GM19099 (cell line): ENCODE measurements around the gene ASXL2.

Experiments
- POLR2A ChIP-seq: IDR thresholded peaks from 3 replicates; pipeline ENCODE4 v1.6.1; 2011; ENCODE audit warnings: low read depth; ENCODE audit not compliant: insufficient read length; ENCODE audit errors: extremely low read depth

ASXL2 gene

DNA sequence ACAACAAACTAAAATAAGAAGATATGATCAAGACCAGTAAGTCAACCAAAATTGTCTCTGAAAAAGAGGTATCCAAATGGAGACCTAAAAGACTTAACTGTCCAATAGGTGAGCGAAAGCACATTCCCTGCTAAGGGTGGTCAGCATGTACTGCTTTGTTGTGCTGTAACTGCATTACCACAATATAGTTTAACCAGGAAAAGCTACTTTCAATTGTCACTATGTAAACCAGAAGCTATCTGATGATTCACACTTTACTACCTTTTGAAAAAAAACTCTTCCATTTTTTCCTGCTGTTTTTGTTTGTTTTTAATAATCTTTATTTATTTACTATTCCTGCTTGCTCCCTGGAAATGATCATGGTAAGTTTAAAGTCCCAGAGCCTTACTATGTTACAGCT, 36.1 kb downstream of the ASXL2 start:
- TF ChIP-seq POLR2A: no peak

DNA sequence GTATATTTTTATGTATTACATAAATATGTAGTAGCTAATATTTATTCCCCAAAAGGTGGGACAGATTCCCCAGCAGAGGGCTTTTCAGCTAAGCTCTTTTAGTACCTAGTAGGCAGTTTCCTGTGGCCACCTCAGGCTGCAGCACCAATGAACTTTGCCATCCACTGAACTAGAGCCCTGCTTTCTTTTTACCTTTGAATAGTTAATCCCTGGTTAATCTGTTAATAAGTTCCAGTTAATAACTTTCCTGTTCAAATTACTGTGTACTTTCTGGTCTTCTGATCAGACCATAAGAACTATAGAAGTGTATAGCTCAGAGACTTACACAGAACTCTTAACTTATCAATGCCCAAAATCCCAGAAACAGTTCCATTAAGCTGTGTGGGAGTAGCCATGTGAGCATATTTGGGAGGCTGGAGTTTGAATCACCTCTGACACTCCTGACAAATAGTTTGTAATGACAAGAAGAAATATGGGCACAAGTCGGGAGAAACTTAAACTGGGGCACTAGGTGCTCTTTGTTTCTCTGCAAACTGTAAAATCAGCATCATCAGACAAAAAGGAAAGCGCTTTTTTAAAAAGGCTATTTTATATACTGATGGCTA, 40.0 kb downstream of the ASXL2 start:
- no peak for TF ChIP-seq POLR2A

DNA sequence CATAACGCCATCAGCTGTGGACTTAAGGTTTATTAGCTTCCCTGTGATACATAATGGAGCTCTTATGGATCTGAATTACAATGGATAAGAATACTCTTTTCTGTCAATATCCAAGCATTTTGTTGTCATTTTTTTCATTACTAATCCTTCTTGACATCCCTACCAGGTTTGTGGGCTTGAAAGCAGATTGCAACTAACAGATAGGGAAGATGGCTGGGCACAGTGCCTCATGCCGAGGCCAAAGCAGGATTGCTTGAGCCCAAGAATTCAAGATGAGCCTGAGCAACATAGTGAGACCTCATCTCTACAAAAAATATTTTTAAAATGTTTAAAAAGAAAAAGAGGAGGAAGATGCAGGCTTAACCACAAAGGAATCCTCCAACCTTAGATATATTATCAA, 42.4 kb downstream of the ASXL2 start:
- no peak for TF ChIP-seq POLR2A

DNA sequence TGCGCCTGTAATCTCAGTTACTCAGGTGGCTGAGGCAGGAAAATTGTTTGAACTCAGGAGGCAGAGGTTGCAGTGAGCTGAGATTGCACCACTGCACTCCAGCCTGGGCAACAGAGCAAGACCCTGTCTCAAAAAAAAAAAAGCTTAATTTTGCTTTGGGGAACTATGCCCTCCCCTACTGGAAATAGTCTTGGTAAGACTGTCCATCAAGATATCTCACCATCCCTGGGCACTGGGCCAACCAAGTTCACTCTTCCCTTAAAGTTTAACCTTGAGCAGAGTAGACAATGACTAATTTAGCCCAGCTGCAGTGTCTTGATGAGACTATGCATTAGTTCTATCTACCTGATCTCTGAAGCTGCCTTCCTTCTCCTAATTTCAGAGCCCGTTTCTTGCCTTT, 44.7 kb downstream of the ASXL2 start:
- no peak for TF ChIP-seq POLR2A

DNA sequence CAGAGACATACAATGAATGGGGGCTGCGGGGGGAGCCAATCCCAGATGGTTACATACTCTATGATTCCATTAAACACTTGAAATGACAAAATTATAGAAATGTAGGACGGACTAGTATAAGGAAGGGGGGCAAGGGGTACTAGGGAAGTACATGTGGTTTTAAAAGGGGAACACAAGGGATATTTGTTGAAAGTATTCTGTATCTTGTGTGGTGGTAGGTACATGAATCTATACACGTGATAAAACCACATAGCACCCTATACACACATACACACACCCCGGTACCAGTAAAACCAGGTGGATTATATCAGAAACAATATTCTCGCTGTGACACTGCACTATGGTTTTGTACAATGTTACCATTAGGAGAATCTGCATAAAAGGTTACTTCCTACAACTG, 45.4 kb downstream of the ASXL2 start:
- TF ChIP-seq POLR2A: no peak

DNA sequence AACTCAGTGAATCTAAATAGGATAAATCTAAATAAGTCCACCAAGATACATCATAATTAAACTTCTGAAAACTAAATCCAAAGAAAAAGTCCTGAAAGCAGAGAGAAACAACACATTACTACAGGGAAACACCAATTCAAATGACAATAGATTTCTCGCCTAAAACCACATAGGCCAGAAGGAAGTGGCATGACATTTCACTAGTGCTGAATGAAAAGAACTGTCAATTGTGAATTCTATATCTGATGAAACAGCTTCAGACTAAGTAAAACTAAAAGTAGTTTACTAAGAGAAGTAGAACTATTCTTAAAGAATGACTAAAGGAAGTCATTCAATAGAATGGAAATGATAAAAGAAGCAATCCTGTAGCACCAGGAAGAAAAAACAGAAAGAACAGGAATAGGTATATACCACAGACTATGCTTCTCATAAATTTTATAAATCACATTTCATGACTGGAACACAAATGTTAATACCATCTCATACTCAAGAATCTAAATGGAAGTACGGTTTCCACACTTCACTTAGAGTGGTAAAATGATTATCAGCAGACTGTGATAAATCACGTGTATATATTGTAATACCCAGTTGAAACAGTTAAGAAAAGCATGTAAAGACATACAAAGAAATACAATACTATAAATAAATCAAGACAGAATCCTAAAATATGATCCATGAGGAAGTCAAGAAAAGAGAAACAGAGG, 46.4 kb downstream of the ASXL2 start:
- no peak for TF ChIP-seq POLR2A

DNA sequence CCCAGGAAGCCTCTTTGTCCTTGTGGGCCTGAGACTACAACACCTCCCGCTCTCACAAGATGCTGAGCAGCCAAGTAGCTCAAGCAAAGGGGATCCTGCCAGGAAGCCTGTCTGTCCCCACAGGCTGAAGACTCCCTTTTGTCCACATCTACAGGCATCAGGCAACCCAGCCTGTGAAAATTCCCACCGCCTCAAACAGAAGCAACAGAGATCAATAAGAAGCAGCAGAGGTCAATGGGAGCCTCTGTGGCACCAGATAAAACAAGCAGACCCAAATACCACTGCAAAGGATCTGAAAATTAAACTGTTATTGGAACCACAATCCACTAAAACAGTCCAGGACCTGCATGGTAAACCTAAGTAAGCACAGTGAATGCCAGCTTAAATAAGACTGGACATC, 48.5 kb downstream of the ASXL2 start:
- no peak for TF ChIP-seq POLR2A

DNA sequence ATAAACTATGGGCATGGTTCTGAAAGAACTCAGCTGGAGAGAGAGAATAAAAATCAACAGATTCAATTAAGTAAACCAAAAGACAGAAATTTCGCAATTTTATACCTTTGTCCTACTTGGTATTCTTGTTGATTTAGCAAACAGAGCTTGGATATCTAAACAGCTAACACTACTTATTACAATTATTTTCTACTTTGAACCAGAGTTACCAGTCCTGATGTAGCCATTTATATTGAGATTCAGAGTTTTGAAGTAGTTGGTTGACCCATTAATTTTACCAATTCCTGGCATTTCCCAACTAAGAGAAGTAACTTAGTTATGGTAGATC, 48.9 kb downstream of the ASXL2 start:
- TF ChIP-seq POLR2A: no peak

DNA sequence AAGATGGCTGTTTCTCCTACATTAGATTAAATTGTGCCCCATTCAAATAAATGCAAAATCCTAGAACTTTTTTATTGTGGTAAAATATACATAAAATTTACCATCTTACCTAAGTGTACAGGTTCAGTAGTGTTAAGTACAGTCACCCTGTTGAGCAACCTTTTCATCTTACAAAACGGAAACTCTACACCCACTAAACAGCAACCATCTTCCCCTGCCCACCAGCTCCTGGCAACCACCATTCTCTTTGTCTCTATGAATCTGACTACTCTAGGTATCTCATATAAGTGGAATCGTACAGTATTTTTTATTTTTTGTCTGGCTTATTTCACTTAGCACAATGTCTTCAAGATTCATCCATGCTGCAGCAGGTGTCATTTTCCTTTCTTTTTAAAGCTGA, 53.0 kb downstream of the ASXL2 start:
- no peak for TF ChIP-seq POLR2A

DNA sequence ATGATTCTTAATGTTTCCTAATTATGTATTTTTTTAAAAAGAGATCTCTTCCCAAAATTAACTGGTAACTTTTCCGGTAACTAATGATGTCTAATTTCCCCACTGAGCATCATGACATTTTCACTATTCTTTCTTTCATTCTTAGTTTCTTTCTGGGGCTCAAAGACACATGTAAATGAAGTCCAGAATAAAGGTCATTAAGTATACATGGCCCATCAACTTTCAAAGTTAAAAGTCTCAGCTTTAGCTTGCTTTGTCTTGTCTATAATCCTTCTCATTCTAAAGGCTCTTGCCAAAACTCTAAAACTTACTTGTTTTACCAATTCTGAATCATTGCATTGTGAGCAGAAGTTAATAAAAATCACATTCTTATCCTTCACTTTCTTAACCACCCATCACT, 53.6 kb downstream of the ASXL2 start:
- TF ChIP-seq POLR2A: no peak

DNA sequence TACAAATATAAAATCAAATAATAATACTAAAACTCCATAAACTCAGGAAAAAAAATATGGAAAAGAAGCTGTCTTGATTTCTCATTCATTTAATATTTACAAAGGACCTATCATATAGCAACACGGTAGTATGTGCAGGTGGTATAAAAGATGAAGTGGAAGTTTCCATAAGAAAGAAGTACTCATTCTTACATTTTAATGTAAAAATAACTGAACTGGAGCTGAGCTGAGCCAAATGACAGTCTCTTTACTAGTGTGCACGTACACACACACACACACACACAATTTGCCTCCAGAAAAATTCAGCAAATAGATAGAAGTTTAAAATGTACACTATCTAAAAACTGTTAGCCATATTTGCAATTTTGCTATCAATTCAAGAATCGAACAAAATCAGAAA, 54.1 kb downstream of the ASXL2 start:
- TF ChIP-seq POLR2A: no peak

DNA sequence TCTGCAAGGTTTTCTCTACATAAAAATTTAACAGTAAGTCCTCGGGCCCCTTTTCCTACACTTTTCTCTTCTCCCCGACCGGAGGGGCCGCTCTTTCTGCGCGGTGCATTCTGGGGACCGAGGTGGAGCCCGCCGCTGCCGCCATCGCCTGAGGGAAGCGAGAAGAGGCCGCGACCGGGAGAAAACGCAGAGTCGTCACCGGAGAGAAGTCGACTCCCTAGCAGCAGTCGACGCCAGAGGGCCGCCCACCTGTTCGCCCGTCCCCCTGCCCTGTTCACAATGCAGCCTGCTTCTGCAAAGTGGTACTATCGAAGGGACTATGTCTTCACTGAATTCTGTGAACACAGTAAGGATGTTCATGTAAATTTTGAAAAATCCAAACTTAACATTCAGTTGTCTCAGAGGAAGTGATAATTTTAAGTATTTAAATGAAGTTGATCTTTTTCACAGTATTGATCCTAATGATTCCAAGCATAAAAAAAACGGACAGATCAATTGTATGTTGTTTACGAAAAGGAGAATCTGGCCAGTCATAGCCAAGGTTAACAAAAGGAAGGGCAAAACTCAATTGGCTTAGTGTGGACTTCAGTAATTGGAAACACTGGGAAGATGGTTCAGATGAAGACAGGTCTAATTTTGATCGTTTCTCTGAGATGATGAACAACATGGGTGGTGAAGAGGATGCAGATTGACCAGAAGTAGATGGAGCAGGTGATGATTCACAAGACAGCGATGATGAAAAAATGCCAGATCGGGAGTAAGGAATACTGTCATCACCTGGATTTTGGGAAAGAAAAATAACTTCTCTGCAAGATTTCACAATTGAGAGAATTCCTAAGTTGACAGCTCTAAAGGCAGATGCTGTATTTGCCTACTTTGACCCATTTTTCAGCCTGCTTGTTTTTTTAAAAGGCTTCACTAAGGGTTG, 55.8 kb downstream of the ASXL2 start:
- no peak for TF ChIP-seq POLR2A

DNA sequence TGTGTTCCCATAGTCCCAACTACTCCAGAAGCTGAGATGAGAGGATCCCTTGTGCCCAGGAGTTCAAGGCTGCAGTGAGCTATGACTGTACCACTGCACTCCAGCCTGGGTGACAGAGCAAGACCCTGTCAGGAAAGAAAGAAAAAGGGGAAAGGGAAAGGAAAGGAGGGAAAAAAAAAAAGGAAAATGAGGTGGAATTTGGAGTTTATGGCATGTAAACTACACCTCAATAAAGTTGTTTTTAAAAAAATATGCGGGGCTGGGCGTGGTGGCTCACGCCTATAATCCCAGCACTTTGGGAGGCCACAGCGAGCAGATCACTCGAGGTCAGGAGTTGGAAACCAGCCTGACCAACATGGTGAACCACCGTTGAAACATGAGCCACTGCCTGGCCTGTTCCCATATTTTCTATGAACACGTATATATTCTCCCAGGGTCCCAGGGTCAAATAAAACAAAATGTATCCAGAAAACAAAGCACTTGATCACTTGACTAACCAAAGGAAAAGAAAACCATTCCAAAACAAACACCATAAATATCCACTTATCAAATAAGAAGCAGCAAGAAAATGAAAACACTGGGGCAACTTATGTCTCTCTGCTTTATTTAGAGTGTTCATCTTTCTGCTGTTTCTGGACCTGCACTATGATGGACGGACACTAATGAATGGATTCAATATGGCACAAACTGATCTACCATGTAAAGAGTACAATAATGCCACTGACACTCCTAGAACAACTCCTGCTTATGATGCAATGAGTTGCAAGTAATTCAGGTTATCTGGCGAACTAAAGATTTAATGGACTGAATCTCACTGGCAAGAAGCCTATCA, 56.8 kb downstream of the ASXL2 start:
- TF ChIP-seq POLR2A: no peak

DNA sequence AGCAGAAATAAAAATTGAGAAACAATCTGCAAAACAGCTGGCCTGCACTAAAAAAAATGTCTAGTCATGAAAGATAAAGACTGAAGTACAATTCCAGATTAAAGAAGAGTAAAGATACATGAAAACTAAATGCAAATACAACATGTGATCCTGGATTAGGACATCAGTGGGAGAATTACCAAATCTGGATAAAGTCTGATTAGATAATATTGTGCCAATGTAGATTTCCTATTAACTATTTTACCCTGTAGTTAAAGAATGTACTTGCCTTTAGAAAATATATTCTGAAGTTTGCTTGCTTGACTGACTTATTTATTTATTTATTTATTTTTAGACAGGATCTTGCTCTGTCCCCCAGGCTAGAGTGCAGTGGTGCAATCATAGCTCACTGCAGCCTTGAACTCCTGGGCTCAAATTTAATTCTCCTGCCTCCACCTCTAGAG, 58.7 kb downstream of the ASXL2 start:
- TF ChIP-seq POLR2A: no peak

DNA sequence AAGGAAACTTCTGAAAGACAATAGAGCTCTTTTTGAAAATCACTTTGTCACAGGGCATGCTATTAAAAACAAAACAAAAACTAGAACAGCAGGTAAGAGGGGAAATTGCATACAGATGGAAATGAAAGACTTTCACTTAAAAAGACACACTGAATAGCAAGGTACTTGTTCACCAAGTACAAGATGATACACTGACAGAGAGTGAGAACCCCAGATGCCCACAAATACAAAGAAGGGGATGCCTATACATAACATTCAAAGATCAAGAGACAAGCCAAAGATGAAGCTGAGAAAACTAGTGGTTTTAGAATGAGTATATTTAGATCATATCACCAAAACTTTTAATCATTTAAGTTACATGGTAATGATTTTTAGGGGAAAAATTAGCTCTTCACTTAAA, 60.7 kb downstream of the ASXL2 start:
- TF ChIP-seq POLR2A: no peak
